NCI-H2107 (cell line): ENCODE results near the gene GGTA1.
"Not testable (repeated sequence)": the region's sequence is repeated elsewhere in the genome, so short reads cannot be mapped to it uniquely, and the experiment has no call there.

Experiments used
- DNase-seq: peaks from one replicate; lab custom pipeline; 2025; lab: John Stamatoyannopoulos, UW

Gene GGTA1

GRCh38 chr9:121455527-121456239 is 44.0 kb downstream of the GGTA1 start:
- DNase-seq = no peak

- DNase-seq = no peak
Observed at GRCh38 chr9:121454972-121455371, 44.7 kb downstream of the GGTA1 start.

GRCh38 chr9:121453232-121453892 is 46.3 kb downstream of the GGTA1 start:
- no peak for DNase-seq

GRCh38 chr9:121452085-121452484 is 47.6 kb downstream of the GGTA1 start:
- no peak for DNase-seq

- DNase-seq = no peak
Observed at GRCh38 chr9:121451586-121451985, 48.1 kb downstream of the GGTA1 start.

GRCh38 chr9:121450241-121450640 is 49.4 kb downstream of the GGTA1 start:
- no peak for DNase-seq

- no peak for DNase-seq
Observed at GRCh38 chr9:121449786-121450185, 49.9 kb downstream of the GGTA1 start.

- DNase-seq = no peak
Observed at GRCh38 chr9:121447321-121447834, 52.3 kb downstream of the GGTA1 start.

- no peak for DNase-seq
Observed at GRCh38 chr9:121445986-121446385, 53.7 kb downstream of the GGTA1 start.

- DNase-seq = no peak
Observed at GRCh38 chr9:121443981-121444380, 55.7 kb downstream of the GGTA1 start.

GRCh38 chr9:121441165-121441564 is 58.5 kb downstream of the GGTA1 start:
- DNase-seq = no peak

- no peak for DNase-seq
Observed at GRCh38 chr9:121439711-121440664, 59.7 kb downstream of the GGTA1 start.

GRCh38 chr9:121439016-121439415 is 60.6 kb downstream of the GGTA1 start:
- no peak for DNase-seq

GRCh38 chr9:121437891-121438290 is 61.8 kb downstream of the GGTA1 start:
- no peak for DNase-seq

GRCh38 chr9:121437046-121437445 is 62.6 kb downstream of the GGTA1 start:
- not testable (repeated sequence) for DNase-seq

- DNase-seq = no peak
Observed at GRCh38 chr9:121434969-121435368, 64.7 kb downstream of the GGTA1 start.

- no peak for DNase-seq
Observed at GRCh38 chr9:121427899-121428298, 71.7 kb downstream of the GGTA1 start.

GRCh38 chr9:121424024-121424432 is 75.6 kb downstream of the GGTA1 start:
- DNase-seq = no peak

- DNase-seq = no peak
Observed at GRCh38 chr9:121411993-121412392, 87.7 kb downstream of the GGTA1 start.

GRCh38 chr9:121405899-121406298 is 93.7 kb downstream of the GGTA1 start:
- no peak for DNase-seq
